ENCODE data around the gene SEPSECS.

The SEPSECS gene

DNA sequence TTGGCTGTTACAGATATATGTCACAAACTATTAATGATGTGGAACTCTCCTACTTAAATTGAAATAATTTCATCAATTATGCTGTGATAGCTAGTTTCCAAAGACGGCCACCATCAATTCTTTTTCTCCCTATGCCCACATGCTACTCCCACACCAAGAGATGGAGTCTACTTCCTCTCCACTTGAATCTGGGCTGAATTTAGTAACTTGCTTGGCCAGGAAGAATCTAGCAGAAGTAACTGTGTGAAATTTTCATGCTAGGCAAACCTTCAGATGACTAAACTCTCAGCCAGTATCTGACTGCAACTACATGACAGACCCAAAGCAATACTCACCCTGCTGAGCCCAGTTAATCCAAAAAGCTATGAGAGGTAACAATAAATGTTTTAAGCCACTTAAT is 3.2 kb downstream of the SEPSECS start:
- no peak for DNase-seq (ENCODE audit: low read depth in 1 of 2, low spot score in 1 of 2)

DNA sequence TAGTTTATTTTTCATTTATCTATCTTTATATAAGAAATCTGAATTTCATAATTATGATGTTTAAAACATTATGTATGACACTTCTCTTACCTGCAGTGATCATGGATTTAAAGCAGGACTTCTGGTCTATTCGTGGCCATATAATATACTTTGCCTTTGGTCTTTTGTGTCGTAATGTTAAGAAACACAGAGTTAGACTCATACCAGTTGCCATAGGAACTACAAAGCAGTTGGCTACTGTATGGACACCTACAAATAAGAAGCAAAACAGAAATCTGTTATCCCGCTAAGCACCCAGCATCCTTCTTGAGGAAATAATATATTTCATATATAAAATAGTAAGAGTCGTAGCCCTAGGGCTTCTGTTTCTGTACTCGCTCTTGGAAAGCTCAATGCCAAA is 4.3 kb downstream of the SEPSECS start:
- DNase-seq (ENCODE audit: low read depth in 1 of 2, low spot score in 1 of 2): no peak

DNA sequence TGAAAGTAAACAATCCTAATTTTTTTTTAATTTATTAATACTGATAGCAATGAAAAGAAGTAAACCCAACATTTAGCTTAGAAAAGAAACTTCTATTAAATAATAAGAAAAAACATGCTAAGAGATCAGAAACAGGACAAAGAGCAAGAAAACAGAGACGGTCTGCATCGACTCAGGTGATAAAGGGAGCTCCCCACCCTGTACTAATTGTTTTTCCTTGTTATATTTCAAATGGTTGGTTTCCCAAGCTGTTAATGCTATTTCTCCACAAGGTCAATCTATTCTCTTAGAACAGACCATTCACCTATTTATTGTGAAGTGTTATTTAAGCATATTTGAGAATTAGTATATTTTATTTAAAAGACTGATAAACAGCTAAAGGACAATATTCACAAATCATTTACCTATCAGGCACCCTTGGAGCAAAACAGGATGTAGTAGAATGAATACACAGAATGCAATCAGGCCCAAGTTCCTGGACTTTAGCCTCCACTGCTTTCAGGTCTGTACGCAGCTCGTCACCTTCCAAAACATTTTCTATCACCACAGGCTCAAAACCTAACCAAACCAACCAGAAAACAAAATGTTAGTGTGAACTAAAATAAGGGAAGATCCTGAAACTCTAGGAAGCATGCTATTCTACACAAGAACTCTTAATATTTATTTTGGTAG is 5.5 kb downstream of the SEPSECS start:
- no peak for DNase-seq (ENCODE audit: low read depth in 1 of 2, low spot score in 1 of 2)

DNA sequence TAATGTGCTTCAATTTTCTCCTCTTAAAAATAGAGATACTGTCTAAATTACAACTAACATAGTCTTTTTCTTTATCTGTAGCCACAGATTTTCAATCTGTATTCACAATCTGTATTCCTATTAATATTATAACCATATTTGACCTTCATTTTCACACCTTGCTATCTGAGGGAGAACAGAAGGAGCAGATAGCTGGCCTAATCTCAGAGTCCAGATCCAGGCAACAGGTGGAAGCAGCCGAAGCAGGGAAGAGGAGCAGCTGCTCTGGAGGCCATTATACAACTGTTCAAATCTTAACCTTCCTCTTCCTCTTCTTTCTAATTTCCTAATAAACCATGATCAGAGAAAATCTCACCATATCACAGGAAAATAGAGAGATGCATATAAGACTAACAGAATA is 14.2 kb downstream of the SEPSECS start:
- DNase-seq (ENCODE audit: low read depth in 1 of 2, low spot score in 1 of 2): no peak

DNA sequence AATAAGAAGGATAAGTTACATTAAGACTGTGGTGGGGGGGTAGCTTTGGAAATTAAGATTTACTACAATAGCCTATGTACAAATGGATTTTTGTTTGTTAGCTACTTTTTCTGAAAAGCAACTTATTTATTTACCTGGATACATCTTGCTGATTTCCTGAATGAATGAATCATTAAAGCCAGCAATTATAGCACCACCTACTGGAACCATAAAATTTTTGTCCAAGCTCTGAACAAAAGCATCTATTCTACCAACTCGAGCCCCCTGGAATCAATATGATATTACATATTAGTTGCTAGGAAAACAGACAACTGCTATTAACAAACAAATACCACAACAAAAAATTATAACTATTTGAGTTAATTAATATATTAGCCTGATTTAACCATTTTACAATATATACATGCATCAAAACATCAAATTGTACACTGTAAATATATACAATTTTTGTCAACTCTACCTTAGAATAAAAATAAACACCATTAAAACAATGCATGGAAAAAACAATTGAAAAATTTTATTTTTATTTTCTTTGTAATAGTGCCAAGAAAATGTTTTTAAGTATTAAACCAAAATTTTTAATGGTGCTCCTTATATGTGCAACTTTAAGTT is 15.3 kb downstream of the SEPSECS start:
- no peak for DNase-seq (ENCODE audit: low read depth in 1 of 2, low spot score in 1 of 2)

DNA sequence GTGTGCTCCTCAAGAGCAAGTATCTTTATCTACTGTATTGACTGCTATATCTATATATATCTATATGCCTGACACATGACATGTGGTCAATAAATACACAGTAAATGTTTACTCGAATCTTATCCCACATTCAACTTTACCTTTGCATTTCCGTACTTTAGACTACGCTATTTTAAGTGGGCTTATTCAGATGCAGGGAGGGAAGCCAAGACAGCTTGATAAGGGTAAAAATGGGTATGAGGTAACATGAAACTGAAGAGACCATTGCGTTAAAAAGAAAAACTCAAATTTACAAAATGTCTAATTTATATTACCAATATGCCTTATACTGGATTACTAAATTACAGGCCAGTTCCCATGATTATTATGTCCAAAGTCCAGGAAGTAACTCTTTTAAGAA is 17.8 kb downstream of the SEPSECS start:
- no peak for DNase-seq (ENCODE audit: low read depth in 1 of 2, low spot score in 1 of 2)

DNA sequence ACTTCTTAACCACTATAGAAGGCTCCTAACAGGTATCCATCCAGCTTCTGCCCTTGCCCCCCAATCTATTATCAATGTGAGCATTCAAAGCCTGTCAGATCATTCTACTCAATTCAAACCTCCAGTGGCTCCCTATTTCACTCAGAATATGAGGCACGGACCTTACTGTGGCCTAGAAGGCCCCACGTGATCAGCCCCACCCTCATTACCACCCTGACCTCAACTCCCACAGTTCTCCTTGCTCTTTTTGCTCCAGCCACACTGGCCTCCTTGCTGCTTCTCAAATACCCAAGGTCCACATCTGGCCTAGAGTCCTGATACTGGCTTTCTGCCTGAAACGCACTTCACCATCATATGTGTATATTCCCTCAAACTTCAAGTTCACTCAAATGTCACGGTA is 18.7 kb downstream of the SEPSECS start:
- DNase-seq (ENCODE audit: low read depth in 1 of 2, low spot score in 1 of 2): no peak

DNA sequence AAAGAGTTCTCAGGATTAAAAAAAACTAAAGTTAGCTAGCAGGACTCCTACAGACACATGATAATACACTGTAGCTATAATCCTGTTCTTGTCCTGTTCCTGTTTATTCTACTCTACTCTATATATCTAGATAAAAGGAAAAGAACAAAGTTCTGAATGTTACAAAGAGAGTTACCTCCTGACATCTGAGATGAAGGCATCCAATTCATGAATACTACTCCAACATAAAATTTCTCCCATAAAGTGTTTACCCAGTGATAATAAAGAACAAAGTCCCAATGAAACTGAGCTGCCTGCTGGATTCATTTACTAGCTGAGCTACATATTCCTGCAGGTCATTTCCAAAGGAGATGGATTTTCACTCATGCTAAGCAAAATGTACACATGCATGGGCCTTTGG is 27.1 kb downstream of the SEPSECS start:
- no peak for DNase-seq (ENCODE audit: low read depth in 1 of 2, low spot score in 1 of 2)

DNA sequence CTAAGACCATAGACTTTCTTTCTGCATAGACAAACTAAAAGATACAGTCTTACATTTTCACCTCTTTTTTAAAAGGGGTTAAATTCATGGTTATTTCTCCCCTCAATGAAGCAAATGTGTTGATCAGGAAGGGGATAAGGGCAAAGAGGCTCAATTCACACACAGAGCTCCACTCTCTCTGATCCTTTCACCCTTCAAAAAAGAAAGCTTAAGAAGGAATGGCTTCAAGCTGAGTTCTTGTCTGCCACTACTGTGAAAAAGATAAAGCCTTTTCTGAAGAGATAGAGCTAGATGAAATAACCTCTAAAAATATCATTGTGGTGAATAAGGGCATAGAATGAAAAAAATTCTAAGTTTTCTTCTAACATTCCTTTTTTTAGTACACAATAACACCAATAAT is 28.3 kb downstream of the SEPSECS start:
- no peak for DNase-seq (ENCODE audit: low read depth in 1 of 2, low spot score in 1 of 2)

DNA sequence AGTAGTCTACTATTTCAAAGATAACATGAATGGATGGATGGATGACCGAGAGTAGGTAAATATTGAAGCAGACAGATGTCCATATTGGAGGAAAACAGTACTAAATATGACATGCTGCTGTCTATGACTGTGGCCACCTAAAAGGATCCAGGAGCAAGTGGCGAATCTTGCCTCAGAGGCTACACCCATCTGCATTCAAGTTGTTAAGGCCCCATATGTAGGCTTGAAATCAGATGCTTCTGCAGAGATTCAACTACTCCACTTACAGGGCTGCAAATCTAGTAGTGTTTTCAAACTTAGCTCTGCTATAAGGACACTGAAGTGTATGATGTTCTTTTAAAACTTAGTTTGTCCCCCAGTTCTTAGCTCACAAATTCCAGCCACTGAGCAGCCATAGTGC is 28.9 kb downstream of the SEPSECS start:
- DNase-seq (ENCODE audit: low read depth in 1 of 2, low spot score in 1 of 2): no peak

DNA sequence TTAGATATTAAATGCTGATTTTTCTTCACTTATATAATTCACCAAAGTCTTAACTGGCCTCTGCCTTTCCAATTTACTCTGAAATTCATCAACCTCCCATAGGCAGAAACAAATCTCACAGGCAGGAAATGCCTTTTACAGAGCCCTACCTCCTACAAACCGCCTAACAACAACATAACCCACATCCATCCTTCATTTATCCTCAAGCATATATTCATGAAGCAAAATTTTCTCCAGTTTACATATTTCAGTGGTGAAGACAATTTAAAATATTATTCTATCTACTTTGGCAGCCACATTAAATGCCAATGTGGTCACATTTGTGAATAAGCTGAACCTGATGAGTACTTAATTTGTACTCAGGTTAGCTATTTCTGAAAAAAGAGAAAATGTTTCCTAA is 30.3 kb downstream of the SEPSECS start:
- no peak for DNase-seq (ENCODE audit: low read depth in 1 of 2, low spot score in 1 of 2)

DNA sequence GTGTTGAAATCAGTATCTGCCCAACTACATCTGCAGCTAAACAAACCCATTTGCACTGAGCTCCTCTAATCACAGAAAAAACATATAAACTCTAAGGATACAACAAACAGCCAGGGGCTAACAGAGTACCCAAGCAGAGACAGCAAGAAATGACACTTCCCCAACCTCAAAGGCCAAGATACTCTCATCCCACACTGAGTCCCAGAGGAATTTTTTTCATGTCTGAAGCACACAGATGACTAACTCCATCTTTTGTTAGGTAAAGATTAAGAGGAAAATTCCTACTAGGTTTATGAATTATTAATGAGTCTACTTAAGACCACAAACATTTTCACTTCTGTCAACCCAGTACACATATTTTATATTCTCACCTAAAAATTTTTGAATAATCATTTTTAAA is 31.6 kb downstream of the SEPSECS start:
- no peak for DNase-seq (ENCODE audit: low read depth in 1 of 2, low spot score in 1 of 2)

DNA sequence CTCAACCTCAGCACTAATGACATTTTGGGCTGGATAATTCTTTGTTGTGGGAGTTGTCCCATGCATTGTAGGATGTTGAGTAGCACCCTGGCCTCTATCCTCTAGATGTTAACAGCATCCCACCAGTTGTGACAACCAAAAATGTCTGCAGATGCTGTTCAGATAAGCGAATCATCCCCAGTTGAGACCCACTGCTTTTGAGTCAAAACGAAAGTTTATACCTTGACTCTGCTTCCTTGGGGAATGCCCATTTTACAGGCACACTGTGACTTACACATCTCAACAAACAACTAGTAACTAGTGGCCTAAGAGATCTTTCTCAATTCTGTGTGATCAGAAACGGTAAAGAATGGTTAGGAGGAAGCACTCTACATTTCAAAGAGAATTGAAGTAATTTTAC is 37.0 kb downstream of the SEPSECS start:
- no peak for DNase-seq (ENCODE audit: low read depth in 1 of 2, low spot score in 1 of 2)

DNA sequence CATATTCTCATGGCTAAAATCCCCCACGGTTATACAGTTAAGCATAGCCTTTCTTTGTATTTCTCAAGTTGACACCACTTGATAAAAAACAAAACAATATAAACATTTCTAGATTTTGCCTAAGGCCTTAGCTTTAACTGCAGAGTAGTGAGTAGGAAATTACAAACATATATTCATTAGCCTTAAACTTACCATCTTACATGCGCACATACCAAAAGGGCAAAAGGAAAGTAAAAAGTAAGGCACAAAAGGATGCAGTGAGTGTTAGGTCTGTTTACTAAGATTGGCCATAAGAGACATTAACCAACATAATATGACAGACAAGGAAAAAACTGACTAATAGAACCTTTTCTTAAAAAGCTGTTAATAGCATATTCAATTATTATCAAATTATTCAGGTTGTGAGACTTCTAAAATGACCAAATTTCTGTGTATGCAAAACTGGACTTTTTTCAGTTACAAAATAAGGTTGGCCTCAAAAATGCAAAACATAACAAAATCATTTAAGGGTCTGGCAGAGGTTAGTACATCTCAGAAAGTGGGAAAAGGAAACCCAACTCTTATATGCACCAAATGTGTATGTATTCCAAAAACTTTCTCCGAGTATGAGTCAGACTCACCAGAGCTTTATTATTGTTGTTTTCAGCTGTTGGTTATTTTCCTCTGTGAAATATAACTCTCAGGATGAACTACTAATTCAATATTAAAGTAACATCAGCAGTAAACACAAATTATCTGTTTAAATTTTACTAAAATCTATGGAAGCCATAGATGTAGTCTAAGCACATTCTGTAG is 39.9 kb downstream of the SEPSECS start:
- DNase-seq (ENCODE audit: low read depth in 1 of 2, low spot score in 1 of 2): no peak

DNA sequence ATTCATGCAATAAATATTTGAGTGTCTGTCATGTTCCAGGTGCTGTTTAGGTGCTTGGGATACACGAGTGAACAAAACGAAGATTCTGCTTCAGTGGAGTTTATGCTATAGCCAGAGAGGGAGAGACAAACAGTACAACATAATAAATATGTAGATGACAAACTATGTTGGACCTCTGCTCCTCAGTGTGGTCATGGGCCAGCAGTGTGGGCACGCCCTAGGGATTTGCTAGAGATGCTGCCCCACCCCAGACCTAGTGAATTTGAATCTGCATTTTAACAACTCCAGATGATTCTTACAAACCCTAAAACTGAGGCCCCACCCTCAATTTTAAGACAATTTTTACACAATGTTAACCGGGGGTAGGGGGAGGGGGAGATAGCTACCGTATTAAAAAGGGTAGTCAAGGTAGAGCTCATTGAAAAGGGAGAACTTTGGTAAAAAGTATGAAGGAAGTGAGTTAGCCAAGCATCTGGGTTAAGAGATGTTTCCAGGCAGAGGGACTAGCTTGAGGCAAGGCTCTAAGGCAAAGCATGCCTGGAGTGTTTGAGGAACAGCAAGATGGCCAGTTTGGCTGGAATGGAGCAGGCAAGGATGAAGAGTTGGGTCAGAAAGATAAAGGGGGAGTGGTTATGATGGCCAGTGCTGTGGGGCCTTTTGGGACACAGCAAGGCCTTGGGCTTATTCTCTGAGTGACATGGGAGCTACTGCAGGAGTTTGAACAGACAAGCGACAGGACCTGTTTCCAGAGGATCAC is 42.4 kb downstream of the SEPSECS start:
- no peak for DNase-seq (ENCODE audit: low read depth in 1 of 2, low spot score in 1 of 2)

DNA sequence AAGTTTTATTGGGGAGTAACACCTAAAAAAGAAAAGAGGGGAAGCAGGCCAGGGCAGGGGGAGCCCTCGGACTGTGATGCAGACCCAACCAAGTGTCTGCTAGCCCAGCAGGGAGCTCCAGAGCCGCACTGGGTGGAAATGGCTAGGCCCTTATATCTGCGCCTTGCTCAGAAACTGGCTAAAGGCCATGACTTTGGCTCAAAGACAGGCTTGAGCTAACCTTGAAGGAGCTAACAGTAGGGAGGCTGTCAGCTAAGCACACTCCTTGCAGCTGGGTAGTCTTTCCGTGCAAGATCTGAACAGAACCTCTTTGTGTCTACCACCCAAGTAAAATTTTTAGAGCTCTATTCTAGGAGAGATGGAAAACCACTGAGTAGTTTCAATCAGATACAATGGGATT is 43.0 kb downstream of the SEPSECS start:
- DNase-seq (ENCODE audit: low read depth in 1 of 2, low spot score in 1 of 2): no peak

DNA sequence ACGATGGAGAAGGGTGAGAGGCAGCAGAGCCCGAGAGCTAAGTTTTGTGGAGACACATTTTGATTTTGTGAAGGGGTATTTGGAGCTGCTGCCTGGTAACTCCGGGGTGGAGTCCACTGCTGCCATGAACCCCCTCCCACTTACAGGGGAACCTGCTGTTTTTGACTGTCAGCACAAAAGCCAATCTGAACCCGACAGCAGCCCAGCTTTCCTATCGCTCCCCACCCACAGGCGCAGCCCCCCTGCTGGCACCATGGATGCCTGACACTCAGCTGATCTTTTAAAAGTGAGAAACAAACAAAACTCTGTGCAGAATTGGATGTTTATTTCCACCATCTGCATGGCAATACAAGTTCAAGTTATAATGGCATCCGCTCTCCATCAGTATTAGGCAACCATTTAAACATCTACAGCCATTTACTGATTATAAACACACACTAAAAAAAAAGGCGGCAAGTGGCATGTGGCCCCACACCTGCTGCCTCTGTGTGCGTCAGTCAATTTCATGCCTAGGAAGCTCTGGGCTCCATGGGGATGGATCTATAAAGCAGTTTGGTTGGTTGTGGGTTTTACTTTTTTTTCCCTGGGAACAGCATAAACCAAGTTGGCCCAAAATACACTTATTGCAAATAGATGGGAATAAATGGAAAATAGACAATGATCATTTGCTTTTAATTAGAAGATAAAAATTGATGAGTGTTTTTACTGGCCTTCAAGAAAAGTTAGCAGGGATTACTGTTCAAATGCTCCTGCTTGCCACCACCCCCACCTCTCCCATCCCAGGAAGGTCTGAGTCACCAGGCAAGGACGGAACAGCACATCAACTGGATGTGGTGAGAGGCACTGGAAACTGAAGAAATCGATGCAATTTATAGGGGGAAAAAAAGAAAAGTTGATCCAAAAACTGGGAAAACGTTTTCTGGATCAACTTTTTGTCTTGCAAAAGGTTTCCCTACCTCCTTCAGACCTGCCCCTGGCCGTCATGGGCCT is 46.0 kb downstream of the SEPSECS start:
- DNase-seq (ENCODE audit: low read depth in 1 of 2, low spot score in 1 of 2): no peak

DNA sequence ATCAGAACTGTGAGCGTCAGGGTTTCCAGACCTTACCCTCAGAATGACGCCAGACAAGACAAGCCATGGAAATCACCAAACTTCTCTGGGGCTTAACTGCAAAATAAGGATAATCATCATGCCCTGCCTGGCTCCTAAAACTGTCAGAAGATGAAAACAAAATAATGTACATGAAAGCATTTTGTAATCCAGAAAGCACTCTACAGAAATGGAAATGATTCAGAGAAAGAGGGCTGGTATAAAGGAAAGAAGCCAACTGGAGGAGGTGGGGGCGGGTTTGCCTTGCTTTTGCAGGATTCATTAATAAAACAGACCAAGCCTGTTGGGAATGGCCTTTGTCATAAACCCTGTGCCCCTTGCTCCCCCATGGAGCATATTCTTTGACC is 47.3 kb downstream of the SEPSECS start:
- no peak for DNase-seq (ENCODE audit: low read depth in 1 of 2, low spot score in 1 of 2)

DNA sequence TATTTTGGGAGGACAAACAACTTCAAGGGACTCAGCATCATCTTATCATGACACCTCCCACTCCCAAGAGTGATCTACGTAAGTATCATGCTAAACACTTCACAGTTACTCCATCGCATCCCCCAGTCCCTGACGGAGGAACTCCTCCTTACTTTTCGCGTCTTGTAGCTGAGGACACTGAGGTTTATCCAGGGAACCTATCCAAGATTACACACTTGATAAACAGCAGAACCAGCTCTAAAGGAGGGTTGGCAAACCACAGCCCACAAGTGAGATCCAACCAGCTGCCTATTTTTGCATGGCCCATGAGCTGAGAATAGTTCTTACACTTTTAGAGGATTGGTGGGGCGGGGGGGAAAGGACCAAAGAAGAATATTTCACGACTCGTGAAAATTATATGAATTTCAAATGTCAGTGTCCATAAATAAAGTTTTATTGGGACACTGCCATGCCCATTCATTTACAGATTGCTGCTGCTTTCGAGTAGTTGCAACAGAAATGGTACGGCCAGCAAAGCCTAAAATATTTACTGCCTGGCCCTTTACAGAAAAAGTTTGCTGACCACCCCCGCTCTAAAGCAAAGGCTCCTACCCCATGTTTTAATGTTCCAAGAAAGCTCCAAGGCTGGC is 47.8 kb downstream of the SEPSECS start:
- DNase-seq (ENCODE audit: low read depth in 1 of 2, low spot score in 1 of 2): no peak

DNA sequence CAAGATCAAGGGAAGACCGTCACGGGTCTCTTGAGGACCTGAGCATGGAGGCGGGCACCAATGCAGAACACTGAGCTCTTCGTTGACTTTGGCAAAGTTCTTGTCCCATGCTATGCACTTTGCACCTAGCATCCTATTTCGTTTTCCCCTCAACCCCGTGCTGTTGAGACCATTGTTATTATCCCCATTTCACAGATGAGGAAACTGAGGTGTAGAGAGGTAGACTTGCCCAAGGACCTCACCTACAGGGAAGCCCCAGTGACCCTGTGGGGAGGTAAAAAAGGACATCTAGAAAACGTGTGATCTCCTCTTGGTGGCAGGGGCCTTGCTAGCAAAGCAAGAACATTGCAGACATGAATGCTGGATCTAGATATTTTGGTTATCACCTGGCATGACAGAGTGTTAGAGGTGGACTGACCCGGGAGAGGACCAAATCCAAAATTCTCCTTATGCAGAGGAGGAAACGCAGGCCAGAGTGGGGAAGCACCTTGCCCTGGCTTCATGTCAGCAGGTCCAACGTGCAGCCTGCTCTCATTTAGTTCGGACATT is 48.5 kb downstream of the SEPSECS start:
- DNase-seq (ENCODE audit: low read depth in 1 of 2, low spot score in 1 of 2): no peak
